ENCODE results near the gene CRYBG1.

DNA sequence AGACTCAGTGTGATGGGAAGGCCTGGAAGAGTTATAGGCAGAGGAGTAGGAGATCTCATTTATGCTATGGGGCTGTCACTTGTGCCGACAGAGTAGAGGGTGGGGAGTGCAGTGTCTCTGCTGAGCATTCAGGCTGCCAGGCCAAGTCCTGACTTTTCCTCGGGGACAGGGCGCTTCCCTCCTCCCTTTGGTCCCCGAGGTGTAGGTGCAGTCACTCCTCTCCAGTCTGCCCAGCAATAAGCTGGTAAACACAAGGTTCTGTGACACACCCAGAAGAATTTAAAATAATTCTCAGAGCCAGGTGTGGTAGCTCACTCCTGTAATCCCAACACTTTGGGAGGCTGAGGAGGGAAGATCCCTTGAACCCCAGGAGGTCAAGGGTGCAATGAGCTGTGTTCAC is 109.4 kb downstream of the CRYBG1 start:
- TF ChIP-seq, protein P1, sequence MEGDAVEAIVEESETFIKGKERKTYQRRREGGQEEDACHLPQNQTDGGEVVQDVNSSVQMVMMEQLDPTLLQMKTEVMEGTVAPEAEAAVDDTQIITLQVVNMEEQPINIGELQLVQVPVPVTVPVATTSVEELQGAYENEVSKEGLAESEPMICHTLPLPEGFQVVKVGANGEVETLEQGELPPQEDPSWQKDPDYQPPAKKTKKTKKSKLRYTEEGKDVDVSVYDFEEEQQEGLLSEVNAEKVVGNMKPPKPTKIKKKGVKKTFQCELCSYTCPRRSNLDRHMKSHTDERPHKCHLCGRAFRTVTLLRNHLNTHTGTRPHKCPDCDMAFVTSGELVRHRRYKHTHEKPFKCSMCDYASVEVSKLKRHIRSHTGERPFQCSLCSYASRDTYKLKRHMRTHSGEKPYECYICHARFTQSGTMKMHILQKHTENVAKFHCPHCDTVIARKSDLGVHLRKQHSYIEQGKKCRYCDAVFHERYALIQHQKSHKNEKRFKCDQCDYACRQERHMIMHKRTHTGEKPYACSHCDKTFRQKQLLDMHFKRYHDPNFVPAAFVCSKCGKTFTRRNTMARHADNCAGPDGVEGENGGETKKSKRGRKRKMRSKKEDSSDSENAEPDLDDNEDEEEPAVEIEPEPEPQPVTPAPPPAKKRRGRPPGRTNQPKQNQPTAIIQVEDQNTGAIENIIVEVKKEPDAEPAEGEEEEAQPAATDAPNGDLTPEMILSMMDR (conservative IDR thresholded peaks at IDR 0.05 in 1 of 2, IDR thresholded peaks at IDR 0.05 in 1 of 2; ENCODE audit: extremely low read depth in 1 of 2, insufficient read depth in 1 of 2, low read depth in 1 of 2, low read length in 2 of 2), result no peak
- no peak for TF ChIP-seq EZH2 (IDR thresholded peaks at IDR 0.05; ENCODE audit: borderline replicate concordance, low read length)

All from mammary epithelial cell (primary cell).